ENCODE data around the gene DSC3.

Gene DSC3

DNA sequence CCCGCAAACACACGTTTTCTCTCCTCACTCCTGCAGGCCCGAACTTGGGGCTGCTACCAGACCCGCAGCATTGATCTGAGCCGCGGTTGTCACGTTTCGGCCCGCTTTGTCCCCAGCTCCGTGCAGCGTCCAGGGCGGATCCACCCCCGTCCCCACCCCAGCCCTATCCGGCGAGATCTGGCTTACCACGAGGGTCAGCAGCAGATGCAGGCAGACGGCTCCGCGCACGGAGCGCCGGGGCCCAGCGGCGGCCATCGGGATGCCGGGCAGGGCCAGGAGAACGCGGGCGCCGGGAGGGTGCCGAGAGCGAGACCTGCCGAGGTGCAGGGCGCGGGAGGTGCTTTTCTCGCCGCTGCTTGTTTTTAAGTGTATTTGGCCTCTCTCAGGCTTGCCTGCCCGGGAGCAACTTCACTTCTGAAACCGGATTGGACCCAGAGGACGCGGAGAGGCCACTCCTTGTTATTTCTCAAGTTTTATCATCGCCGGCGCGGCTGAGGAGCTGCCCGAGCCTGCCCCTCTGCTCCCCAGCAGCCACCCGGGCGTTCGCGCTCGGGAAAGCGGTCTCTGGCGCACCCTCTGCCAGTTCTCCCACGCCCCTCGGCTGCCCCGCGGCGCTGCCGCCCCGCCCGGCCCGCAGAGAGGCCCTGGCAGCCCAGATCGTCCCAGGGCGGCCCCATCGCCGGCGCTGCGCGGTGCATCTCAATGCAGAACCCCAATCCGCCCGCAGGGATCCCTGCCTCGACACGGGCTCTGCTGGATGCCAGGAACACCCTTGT lies at the start of gene DSC3:
TSS of gene DSC3 (minus strand) at position 337 of the 776 bp plus-strand sequence. CDS start at position 255, 82 bp downstream.
- DNase-seq, result no peak

DNA sequence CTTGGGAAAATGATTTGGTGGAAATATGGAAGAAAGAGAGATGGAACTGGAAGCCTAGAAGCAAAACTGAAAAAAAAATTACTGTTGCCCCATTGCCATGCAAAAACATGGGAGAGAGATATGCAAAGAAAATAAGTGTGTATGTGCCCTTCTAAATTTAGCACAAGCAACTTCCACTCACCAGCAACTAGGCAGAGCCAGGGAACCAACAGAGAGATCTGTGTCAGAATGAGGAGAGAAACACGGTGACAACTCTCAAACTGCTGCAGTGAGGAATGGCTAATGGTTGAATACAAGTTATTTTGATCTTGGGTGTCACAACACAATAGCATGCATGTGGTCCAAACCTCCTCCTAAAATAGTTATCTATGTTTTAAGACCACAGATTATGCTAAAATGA lies 48.8 kb upstream of the DSC3 start:
- DNase-seq, result no peak

DNA sequence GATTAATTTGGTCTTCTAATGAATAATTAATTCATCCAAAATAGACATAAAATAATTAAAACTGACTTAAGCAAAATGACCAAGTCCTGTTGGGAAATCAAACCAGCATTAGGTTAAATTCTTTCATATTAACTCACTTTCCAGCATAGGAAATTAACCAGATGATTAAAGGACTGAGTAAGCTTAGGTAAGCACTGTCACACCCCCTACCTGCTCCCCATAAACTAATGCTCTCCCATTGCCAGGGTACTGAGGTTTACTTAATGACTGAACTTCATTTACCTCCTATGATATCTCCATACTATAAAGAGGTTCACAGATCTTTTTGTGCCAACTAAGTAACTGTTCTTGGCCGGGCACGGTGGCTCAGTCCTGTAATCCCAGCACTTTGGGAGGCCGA lies 46.0 kb upstream of the DSC3 start:
- no peak for DNase-seq

DNA sequence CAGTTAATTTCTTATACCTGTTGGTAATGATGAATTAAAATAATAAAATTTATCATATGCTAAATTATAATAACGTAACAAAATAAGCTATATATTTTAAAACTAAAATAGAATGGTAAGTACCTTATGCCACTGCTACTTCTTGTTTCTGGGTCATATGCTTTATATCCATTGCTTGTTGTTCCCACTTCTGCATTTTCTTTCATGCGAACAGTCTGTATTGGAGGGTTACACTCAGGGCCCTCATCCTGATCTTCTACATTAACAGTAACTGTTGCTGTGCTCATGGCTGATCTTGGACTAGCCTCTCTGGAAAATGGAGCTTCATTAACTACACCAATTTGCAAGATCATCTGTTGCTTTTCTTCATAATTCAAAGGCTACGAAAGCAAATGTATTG lies 37.4 kb upstream of the DSC3 start:
- no peak for DNase-seq

GRCh38 chr18:31077878-31078277 lies 35.3 kb upstream of the DSC3 start:
- DNase-seq, result no peak

GRCh38 chr18:31072175-31072574 lies 29.6 kb upstream of the DSC3 start:
- DNase-seq, result no peak

DNA sequence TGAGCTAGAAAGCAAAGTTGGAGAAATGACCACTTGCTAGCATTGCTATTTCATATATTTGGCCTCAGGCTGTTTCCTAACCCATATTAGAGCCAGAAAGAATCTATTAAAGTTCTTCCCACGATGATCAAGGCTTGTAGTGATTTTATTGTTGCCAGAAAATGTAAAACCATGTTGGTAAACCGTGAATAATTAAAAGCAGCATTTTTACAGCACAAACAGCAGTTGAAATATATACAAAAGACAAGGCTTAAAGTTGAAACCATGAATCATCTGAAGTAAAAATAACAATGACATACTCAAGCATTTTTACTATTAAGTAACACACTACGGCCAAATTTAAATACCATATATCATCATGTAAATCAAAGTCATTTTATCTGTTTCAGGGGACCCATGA lies 27.7 kb upstream of the DSC3 start:
- DNase-seq, result no peak

DNA sequence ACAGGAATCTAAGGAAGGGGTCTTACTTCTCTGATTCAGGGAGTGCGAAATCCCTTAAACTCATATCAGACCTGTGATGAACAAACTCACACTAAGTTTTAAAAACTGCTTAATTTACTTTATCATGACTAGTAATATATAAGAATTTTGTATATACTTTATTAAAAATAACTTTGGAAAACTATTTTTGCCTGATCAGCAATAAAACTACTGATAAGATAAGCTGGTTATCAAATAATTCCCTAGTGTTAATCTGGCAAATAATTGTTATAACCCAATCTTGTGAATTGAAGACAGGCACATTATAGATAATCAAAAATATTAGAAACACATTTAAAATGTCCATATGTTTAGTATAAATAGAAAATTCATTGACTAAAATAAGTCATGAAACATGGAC lies 23.7 kb upstream of the DSC3 start:
- no peak for DNase-seq

DNA sequence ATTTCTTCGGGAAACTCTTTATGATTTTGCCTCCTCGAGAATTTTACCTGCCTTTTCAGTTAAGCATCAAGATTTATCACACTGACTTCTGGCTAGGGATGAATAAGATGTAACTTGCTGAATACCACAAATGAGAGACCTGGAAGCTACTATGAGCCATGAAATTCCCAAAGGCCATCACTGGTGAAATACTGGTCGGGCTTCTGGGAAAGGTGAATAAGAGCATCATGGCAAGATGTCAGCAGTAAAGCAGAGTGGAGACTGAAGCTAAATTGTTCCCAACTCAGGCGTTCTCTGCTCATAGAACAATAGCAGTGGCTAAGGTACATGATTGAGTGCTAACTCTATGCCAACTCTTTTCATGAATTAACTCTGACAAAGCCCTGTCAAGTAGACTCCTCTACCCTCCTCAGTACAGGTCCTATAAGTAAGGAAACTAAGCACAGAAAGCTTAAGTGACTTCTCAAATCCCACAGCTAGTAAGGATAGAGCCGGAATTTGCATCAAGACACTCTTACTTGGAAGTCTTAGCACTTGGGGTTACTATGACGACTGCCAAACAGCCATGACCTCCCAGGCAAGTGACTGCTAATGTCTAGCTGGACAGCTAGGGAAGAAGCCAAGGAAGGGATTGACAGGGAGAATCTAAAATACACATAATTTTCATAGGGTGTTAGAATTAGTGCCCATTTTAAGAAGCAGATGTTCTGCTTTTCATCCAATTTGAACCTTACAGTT lies 22.7 kb upstream of the DSC3 start:
- DNase-seq, result no peak

GRCh38 chr18:31064130-31064529 lies 21.6 kb upstream of the DSC3 start:
- DNase-seq, result no peak

DNA sequence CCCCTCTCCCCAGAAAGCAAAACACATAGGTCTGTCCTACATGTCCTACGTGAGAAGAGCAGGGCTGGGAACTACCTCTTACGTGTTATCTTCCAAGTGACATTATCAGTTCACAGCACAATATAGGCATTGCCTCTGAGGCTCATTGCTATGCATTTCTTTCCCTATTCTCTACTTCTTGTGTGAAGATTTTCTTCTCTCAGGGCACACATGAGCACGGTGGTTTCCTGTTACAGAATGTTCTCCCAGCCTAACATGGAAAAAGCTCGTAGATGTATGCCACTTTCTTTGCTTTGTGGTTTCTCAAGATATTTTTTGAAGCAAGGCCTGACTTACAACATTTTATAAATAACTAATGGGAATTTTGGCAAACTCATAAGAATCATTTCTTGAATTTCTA lies 19.4 kb upstream of the DSC3 start:
- no peak for DNase-seq

DNA sequence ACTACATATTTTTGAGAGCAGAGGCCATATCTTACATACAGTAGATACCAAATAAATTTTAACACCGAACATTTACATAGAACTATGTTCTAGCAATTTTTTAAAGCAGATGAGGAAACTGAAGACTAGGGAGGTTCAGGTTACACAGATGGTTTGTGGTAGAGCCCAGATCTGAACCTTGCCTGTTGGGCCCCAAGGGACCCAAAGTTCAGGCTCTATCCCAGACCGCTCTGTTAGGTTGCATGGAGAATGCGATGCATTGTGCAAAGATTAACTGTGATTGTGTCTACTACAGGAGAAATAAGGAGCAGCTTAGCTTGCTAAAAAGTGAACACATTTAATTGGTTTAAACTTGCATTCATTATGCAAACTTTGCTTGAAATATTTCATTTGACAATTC lies 16.4 kb upstream of the DSC3 start:
- DNase-seq, result no peak

- no peak for DNase-seq
These were observed 15.4 kb upstream of the DSC3 start for GRCh38 chr18:31057917-31058316.

DNA sequence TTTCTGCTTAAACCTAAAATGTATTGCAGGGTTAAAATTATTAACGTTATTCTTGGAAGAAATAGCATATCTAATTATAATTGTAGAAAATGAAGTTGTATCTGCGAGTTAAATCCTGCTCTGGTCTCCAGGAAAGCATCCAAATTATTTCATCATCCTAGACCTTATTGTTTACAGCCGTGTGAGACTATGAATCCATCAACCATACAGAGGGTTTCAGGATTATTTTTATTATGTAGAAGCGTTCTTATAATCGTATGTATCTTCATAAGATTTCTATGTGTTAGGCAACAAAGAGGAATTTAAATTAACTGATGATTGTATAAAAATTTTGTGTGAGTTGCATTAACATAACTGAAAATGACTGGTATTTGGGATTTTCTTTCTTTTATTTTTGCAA lies 14.5 kb upstream of the DSC3 start:
- no peak for DNase-seq

DNA sequence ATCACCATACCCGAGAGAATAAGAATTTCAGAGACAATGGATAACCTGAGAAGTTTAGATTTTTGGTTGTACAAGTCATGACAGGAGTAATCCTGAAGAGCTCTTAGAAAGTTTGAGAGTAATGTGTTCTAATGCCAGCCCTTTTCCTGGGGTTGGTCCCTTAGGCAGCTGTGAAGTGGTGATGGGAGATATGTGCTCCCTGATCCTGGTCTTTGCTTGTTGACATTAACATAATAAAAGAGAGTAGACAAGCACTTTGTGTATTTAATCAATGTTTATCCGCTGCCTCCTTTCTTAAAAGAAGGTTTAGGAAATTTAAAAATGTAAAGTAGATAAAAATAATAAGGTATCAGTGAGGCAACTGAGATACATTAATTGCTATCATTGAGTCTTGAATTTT lies 13.8 kb upstream of the DSC3 start:
- no peak for DNase-seq

GRCh38 chr18:31050635-31051034 lies 8.1 kb upstream of the DSC3 start:
- no peak for DNase-seq

DNA sequence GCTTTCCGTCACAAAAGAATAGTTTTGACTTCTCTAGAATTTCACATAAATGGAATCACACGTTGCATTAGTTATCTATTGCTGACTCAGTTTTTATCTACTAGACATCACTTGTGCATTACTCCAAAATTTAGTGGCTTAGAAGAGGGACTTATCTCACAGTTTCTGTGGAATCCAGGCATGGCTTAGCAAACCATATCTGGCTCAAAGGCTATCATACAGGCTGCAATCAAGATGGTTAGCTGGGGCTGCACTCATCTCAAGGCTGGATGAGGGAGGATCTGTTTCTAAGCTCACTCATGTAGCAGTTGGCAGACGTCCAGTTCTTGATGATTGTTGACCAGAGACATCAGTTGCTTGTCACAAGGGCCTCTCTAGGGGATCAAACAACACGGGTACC lies 6.6 kb upstream of the DSC3 start:
- DNase-seq, result peak; percentile 56 to 74

DNA sequence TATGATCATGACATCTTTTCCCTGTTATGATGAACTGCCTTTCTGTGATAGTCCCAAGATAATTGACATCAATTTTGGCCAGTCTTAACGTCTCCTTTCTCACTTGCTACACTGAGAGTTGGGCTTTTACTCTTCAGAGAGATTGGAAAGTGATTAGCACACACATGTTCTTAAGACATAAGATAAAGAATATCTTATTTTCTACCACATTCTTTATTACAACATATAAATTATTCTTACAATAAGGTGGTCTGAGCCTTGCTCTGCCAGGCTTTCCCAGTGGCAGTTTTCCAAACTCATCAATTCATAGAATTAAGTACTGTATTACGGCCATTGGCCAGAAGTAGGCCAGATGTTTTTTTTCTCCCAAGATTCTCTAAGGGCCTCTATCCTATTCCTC lies 5.7 kb upstream of the DSC3 start:
- no peak for DNase-seq

DNA sequence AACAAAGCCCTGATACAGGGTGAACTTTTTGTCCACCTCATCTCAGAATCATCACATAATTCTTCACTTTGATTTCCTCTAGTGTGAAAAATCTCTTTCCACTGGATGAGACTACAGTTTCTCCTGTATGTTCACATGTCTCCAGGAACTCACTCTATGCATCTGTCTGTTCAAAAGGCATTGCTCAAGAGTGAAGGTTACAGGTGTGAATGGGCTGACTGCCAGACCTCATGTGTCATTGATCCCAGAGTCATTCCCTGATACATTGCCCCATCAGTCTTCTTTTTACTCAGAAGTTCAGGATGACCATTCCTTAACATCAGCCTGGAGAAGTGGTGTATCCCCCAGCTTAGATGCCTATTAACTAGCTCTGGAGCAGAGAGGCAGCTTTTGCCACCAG lies 4.4 kb upstream of the DSC3 start:
- DNase-seq, result no peak

DNA sequence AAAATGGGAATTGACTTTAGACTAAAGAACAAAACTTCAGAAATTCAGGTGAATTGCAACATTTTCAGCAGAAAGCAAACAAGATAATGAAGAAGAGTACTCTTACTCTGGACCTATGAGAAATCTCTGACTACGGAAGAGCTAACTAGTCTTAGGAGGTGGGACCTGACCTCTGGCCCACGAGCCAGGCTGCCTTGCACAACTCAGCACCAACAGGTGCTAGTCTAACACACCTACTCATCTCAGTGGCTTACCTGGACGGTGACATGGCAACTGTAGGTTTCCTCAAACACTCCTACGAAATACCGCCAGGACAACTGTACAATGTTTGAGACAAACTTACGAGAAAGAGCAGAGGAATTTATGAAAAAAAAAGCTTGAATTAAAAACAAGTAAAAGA lies 3.1 kb upstream of the DSC3 start:
- DNase-seq, result no peak

- no peak for DNase-seq
These were observed 2.4 kb upstream of the DSC3 start for GRCh38 chr18:31044926-31045325.

DNA sequence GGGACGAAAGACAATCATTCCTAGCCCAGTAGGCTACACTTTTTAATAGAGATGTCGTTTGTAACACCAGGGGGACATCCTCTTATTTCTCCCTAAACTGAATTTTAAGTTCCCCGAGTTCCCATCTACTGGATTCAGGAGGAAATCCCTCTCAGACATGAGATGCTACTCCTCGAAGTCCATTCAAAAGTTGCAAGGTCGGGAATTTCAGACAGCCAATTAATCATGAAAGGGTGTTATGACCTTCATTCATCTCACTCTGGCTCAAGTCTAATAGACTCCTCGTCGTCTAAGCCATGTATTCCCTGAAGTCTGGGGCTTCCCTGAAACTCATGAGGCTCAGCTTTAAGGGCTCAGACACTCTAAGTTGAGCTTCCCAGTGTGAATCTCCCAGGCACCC lies 1.2 kb upstream of the DSC3 start:
- DNase-seq, result no peak

- DNase-seq, result no peak
These were observed 497 bp downstream of the DSC3 start for GRCh38 chr18:31042084-31042405.

DNA sequence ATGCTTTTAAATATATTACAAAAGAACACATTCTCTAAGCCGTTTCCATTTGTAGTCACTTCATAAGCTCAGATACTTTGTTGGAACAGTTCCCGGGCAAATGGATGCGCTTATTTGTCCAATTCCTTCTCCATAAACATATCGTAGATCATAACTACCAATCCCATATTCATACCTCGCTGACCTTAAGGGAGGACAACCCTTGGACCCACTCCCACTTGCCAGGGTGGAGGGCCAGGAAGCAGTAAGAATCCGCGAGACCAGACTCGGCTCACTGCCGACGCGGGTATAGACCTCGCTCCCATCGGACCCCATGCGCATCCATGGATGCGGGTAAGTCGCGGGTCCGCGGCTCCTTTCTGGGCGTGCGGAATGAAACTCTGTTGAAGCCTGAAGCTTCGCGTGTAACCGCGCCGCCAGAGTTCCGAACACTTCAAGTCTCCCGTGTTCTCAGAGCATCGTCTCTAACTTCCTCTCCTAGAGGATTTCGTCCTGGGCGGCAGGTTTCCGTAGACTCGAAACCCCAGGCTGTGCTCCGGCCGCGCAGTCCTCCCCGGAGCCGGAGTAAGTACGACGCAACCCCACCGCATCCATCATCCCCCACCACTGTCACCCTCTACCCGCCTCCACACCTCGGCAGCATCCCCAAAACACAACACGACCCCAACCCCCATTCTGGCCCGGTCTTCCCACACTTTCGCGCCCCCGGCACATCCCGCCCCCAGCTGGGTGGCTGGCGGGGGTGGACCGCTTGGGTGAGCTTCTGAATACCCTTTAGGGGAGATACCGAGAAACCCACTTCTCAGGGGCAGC lies 1.1 kb downstream of the DSC3 start:
- no peak for DNase-seq

All from NCI-H187 (cell line).